Tibial artery (tissue), 4 donors: ENCODE results near the gene FCHSD2.
A peak's percentile ranks its signal among the peaks of the same experiment; 100 is the strongest.

ENCODE experiments used
- DNase-seq, 2 donors: peaks; one replicate each; pipeline ENCODE4 v3.0.0-alpha.2; 2019
- H3K27ac ChIP-seq, 2 donors: fragments of 200-600 bp; sonication (generic) in 1 of 2; 1 replicate in 1 of 2; 2 replicates in 1 of 2; pipeline ENCODE4 v1.5.1; 2018 to 2019; ENCODE audit warnings: mild to moderate bottlenecking in 1 of 2
- H3K27me3 ChIP-seq, 2 donors: fragments of 200-600 bp; sonication (generic) in 1 of 2; one replicate each; pipeline versions ENCODE4 v1.5.1 to v1.6.0; 2016 to 2019
- H3K36me3 ChIP-seq, 3 donors: fragments of 200-600 bp; sonication (generic) in 2 of 3; one replicate each; pipeline ENCODE4 v1.5.1; 2016 to 2019; ENCODE audit warnings: mild to moderate bottlenecking in 2 of 3
- H3K4me1 ChIP-seq, 4 donors: fragments of 200-600 bp; sonication (generic) in 2 of 4; 1 replicate in 3 of 4; 2 replicates in 1 of 4; pipeline ENCODE4 v1.5.1; 2016 to 2019
- H3K4me3 ChIP-seq, 2 donors: fragments of 200-600 bp; sonication (generic) in 1 of 2; 1 replicate in 1 of 2; 2 replicates in 1 of 2; pipeline ENCODE4 v1.5.1; 2018 to 2019; ENCODE audit warnings: mild to moderate bottlenecking in 2 of 2
- H3K9me3 ChIP-seq, 3 donors: fragments of 200-600 bp; sonication (generic) in 1 of 3; one replicate each; pipeline ENCODE4 v1.5.1; 2016 to 2019
- CTCF ChIP-seq, 2 experiments: fragments of 200-600 bp in 1 of 2; fragments of 450-650 bp in 1 of 2; IDR thresholded peaks; one replicate each; pipeline ENCODE4 v1.5.1; 2017 to 2019; ENCODE audit warnings: antibody characterized with exemption in 2 of 2, mild to moderate bottlenecking in 1 of 2, moderate library complexity in 1 of 2
- intact Hi-C: fragments of 100-400 bp; cut with DNase I; formaldehyde crosslinking; loops from one replicate; pipeline ENCODE4 v1.15.0; 2023; ENCODE audit warnings: low total_unique reads

FCHSD2 gene

GRCh38 chr11:72975778-72976521 lies 166.2 kb downstream of the FCHSD2 start:
- Histone ChIP-seq H3K27ac (peak overlapping the region; percentile 61 to 75), H3K9me3 (no peaks in the 10 kb centered on the region), H3K36me3 (peaks cover 0 to 5% (median 0%) of the 10 kb centered on the region in 3 donors), H3K4me1 (peaks cover 0 to 41% (median 7%) of the 10 kb centered on the region in 4 donors), H3K27me3 (no peaks in the 10 kb centered on the region), H3K4me3 (no peak overlapping the region)
- intact Hi-C loops, result loop anchor here (10.0 kb wide), 1 partner anchor 61 kb away; no protein-coding TSS in a partner anchor
- TF ChIP-seq CTCF (IDR thresholded peaks at IDR 0.05), result no peak
- no peak for DNase-seq

DNA sequence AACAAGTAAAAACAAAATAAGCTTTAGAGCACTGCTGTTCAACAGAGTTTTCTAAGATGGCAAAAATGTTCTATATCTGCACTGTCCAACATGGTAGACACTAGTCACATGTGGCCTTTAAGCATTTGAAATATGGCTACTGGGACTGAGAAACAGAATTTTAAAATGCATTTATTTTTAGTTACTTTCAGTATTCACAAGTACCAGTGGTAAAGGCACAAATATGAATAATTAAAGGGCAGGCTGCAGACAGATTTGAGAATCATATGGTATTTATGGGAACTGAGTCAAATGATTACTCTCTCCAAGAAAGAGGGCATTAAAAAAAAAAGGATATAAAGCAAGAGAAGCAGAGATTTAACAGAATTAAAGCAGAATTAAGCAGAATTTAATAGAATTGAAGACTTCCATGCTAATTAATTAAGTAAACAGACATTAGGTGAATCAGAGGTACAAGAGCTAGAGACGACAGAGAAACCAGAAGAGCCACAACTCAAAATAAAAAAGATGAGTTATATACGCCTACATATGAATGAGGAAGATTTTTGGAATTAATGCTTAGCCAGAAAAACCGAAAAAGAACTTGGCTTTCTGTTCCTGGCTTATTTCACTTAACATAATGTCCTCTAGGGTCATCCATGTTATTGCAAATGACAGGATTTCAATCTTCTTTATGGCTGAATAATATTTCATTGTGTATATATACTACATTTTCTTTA lies 167.5 kb downstream of the FCHSD2 start:
- TF ChIP-seq CTCF (IDR thresholded peaks at IDR 0.05), result no peak
- Histone ChIP-seq H3K9me3 (no peaks in the 10 kb centered on the region), H3K36me3 (peaks cover 0 to 5% (median 0%) of the 10 kb centered on the region in 3 donors), H3K27ac (peak overlapping the region; percentile 13 to 75), H3K4me3 (no peak overlapping the region), H3K27me3 (no peaks in the 10 kb centered on the region), H3K4me1 (peaks cover 0 to 45% (median 7%) of the 10 kb centered on the region in 4 donors)
- no peak for DNase-seq
- intact Hi-C loops, result loop anchor here (10.0 kb wide), 1 partner anchor 60 kb away; no protein-coding TSS in a partner anchor

- Histone ChIP-seq H3K4me1 (peaks cover 0 to 47% (median 7%) of the 10 kb centered on the region in 4 donors), H3K27ac (no peak overlapping the region), H3K9me3 (no peaks in the 10 kb centered on the region), H3K27me3 (no peaks in the 10 kb centered on the region), H3K4me3 (no peak overlapping the region), H3K36me3 (peaks cover 0 to 5% (median 0%) of the 10 kb centered on the region in 3 donors)
- intact Hi-C loops, result loop anchor here (10.0 kb wide), 1 partner anchor 58 kb away; no protein-coding TSS in a partner anchor
- DNase-seq, result no peak
- TF ChIP-seq CTCF (IDR thresholded peaks at IDR 0.05), result no peak
Measured at GRCh38 chr11:72972496-72973128, 169.5 kb downstream of the FCHSD2 start.

- peaks cover 0 to 5% (median 0%) of the 10 kb centered on the region in 3 donors for H3K36me3 ChIP-seq
- TF ChIP-seq CTCF (IDR thresholded peaks at IDR 0.05), result no peak
- no peaks in the 10 kb centered on the region for H3K27me3 ChIP-seq
- peaks cover 0 to 44% (median 7%) of the 10 kb centered on the region in 4 donors for H3K4me1 ChIP-seq
- H3K4me3 ChIP-seq, result no peak overlapping the region
- H3K27ac ChIP-seq, result no peak overlapping the region
- intact Hi-C loops, result loop anchor here (10.0 kb wide), 1 partner anchor 57 kb away; no protein-coding TSS in a partner anchor
- no peak for DNase-seq
- no peaks in the 10 kb centered on the region for H3K9me3 ChIP-seq
Measured at GRCh38 chr11:72971192-72971967, 170.7 kb downstream of the FCHSD2 start.
